Measurements from ENCODE around the gene COX6B1. TPM values are rescaled to one million over a fixed set of nuclear protein-coding genes. Genes with fewer than 3 reads are reported as not detected.
"Not testable (repeated sequence)": the region's sequence is repeated elsewhere in the genome, so short reads cannot be mapped to it uniquely, and the experiment has no call there.

The COX6B1 gene
- total RNA-seq, 4 donors from 2014 or later, result 449 to 756 (median 626) TPM

- no peaks in the 10 kb centered on the region for H3K9me3 ChIP-seq
- no peaks in the 10 kb centered on the region for H3K36me3 ChIP-seq
- no peak for DNase-seq (ENCODE audit: low spot score in 2 of 2)
- peaks cover 8% of the 10 kb centered on the region for H3K4me1 ChIP-seq
- 34% methylated on average over 3 of the region's 3 CpGs for WGBS
- no peak overlapping the region for H3K27ac ChIP-seq
- H3K4me3 ChIP-seq, result no peak overlapping the region
- peaks cover 36% of the 10 kb centered on the region for H3K27me3 ChIP-seq
- TF ChIP-seq EP300 (IDR thresholded peaks at IDR 0.05) (no peak), CTCF (IDR thresholded peaks at IDR 0.05) (no peak), POLR2AphosphoS5 (IDR thresholded peaks at IDR 0.05) (no peak), POLR2A (IDR thresholded peaks at IDR 0.05) (no peak)
Measured at GRCh38 chr19:35671818-35672217, 23.7 kb downstream of the COX6B1 start.

GRCh38 chr19:35673121-35673804 lies 25.1 kb downstream of the COX6B1 start:
- no peak for DNase-seq (ENCODE audit: low spot score in 2 of 2)
- Histone ChIP-seq H3K9me3 (no peaks in the 10 kb centered on the region), H3K27ac (no peak overlapping the region), H3K27me3 (peaks cover 36% of the 10 kb centered on the region), H3K4me3 (peak overlapping the region; percentile 38), H3K36me3 (no peaks in the 10 kb centered on the region), H3K4me1 (peaks cover 8% of the 10 kb centered on the region)
- 3% methylated on average over 39 of the region's 39 CpGs for WGBS
- TF ChIP-seq EP300 (IDR thresholded peaks at IDR 0.05), result no peak
- no peak for TF ChIP-seq CTCF (IDR thresholded peaks at IDR 0.05)
- TF ChIP-seq POLR2AphosphoS5 (IDR thresholded peaks at IDR 0.05), result no peak
- TF ChIP-seq POLR2A (IDR thresholded peaks at IDR 0.05), result no peak

GRCh38 chr19:35675589-35676140 lies 27.5 kb downstream of the COX6B1 start:
- Histone ChIP-seq H3K27me3 (peaks cover 28% of the 10 kb centered on the region), H3K27ac (no peak overlapping the region), H3K36me3 (no peaks in the 10 kb centered on the region), H3K4me1 (peaks cover 8% of the 10 kb centered on the region), H3K9me3 (no peaks in the 10 kb centered on the region), H3K4me3 (no peak overlapping the region)
- DNase-seq (ENCODE audit: low spot score in 2 of 2), result no peak
- 74% methylated on average over 15 of the region's 15 CpGs for WGBS
- TF ChIP-seq POLR2A (IDR thresholded peaks at IDR 0.05) (no peak), CTCF (IDR thresholded peaks at IDR 0.05) (no peak), POLR2AphosphoS5 (IDR thresholded peaks at IDR 0.05) (no peak), EP300 (IDR thresholded peaks at IDR 0.05) (no peak)

GRCh38 chr19:35689836-35690235 lies 41.7 kb downstream of the COX6B1 start:
- DNase-seq (ENCODE audit: low spot score in 2 of 2), result no peak
- Histone ChIP-seq H3K4me1 (no peaks in the 10 kb centered on the region), H3K36me3 (no peaks in the 10 kb centered on the region), H3K9me3 (no peaks in the 10 kb centered on the region), H3K27me3 (peaks cover 3% of the 10 kb centered on the region), H3K27ac (no peak overlapping the region), H3K4me3 (no peak overlapping the region)
- WGBS, result 40% methylated on average over 4 of the region's 4 CpGs
- TF ChIP-seq EP300 (IDR thresholded peaks at IDR 0.05), result no peak
- no peak for TF ChIP-seq CTCF (IDR thresholded peaks at IDR 0.05)
- no peak for TF ChIP-seq POLR2AphosphoS5 (IDR thresholded peaks at IDR 0.05)
- TF ChIP-seq POLR2A (IDR thresholded peaks at IDR 0.05), result no peak

- WGBS, result no CpG with 5 or more reads among the region's 37 CpGs
- not testable (repeated sequence) for H3K27ac ChIP-seq; H3K4me3 ChIP-seq; DNase-seq (ENCODE audit: low spot score in 2 of 2); H3K9me3 ChIP-seq; H3K27me3 ChIP-seq; H3K36me3 ChIP-seq; H3K4me1 ChIP-seq
Measured at GRCh38 chr19:35691106-35691505, 43.0 kb downstream of the COX6B1 start.

Data from suprapubic skin (tissue), 4 donors.